Measurements from ENCODE around the gene EFCAB14.

DNA sequence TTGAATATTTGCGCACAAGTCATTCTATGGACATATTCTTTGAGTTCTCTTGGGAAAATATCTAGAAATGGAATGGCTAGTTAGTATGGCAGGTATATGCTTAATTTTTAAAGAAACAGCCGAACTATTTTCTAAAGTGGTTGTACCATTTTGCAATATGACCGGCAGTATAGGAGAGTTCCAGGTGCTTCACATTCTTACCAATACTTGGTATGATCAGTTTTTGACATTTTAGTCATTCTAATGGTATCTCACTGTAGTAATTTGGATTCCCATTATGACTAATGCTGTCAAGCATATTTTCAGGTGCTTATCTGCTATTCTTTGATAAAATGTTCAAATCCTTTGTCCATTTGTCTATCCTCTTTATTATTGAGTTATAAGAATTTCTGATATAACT lies 71.3 kb downstream of the EFCAB14 start:
- TF ChIP-seq, protein P1, sequence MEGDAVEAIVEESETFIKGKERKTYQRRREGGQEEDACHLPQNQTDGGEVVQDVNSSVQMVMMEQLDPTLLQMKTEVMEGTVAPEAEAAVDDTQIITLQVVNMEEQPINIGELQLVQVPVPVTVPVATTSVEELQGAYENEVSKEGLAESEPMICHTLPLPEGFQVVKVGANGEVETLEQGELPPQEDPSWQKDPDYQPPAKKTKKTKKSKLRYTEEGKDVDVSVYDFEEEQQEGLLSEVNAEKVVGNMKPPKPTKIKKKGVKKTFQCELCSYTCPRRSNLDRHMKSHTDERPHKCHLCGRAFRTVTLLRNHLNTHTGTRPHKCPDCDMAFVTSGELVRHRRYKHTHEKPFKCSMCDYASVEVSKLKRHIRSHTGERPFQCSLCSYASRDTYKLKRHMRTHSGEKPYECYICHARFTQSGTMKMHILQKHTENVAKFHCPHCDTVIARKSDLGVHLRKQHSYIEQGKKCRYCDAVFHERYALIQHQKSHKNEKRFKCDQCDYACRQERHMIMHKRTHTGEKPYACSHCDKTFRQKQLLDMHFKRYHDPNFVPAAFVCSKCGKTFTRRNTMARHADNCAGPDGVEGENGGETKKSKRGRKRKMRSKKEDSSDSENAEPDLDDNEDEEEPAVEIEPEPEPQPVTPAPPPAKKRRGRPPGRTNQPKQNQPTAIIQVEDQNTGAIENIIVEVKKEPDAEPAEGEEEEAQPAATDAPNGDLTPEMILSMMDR (IDR thresholded peaks at IDR 0.05), result no peak
- no peak for TF ChIP-seq POLR2A (IDR thresholded peaks at IDR 0.05)
